Neural progenitor cell (in vitro differentiated cells): ENCODE results near the gene UNC119B. TPM values are rescaled to one million over a fixed set of nuclear protein-coding genes. Genes with fewer than 3 reads are reported as not detected.
A peak's percentile ranks its signal among the peaks of the same experiment; 100 is the strongest.

Experiments
- DNase-seq: peaks from one replicate; pipeline ENCODE4 v3.0.0-alpha.2; 2016; ENCODE audit warnings: low spot score
- H2AFZ ChIP-seq: fragments of 200-600 bp; sonication (generic); replicated peaks from 2 replicates; pipeline ENCODE4 v1.6.1; 2016; ENCODE audit warnings: antibody characterized with exemption
- H3F3A ChIP-seq: fragments of 200-600 bp; sonication (generic); 2 replicates; pipeline ENCODE4 v1.6.1; 2016; ENCODE audit warnings: antibody characterized with exemption, low read depth
- H3K27ac ChIP-seq: fragments of 200-600 bp; sonication (generic); 2 replicates; pipeline ENCODE4 v1.5.1; 2016; ENCODE audit warnings: mild to moderate bottlenecking
- H3K27me3 ChIP-seq: fragments of 200-600 bp; sonication (generic); 2 replicates; pipeline ENCODE4 v1.6.1; 2016; ENCODE audit warnings: mild to moderate bottlenecking, moderate library complexity
- H3K36me3 ChIP-seq: fragments of 200-600 bp; sonication (generic); 2 replicates; pipeline ENCODE4 v1.5.1; 2016
- H3K4me1 ChIP-seq: fragments of 200-600 bp; sonication (generic); 2 replicates; pipeline ENCODE4 v1.6.1; 2016; ENCODE audit warnings: mixed run types
- H3K4me2 ChIP-seq: fragments of 200-600 bp; sonication (generic); 2 replicates; pipeline ENCODE4 v1.6.1; 2016
- H3K4me3 ChIP-seq: fragments of 200-600 bp; sonication (generic); 2 replicates; pipeline ENCODE4 v1.5.1; 2016
- H3K79me2 ChIP-seq: fragments of 200-600 bp; sonication (generic); 2 replicates; pipeline ENCODE4 v1.6.1; 2016; ENCODE audit warnings: low read depth
- H3K9ac ChIP-seq: fragments of 200-600 bp; sonication (generic); 2 replicates; pipeline ENCODE4 v1.6.1; 2016
- H3K9me3 ChIP-seq: fragments of 200-600 bp; sonication (generic); 2 replicates; pipeline ENCODE4 v1.5.1; 2016; ENCODE audit warnings: low read depth
- H4K20me1 ChIP-seq: fragments of 200-600 bp; sonication (generic); 2 replicates; pipeline ENCODE4 v1.6.1; 2016; ENCODE audit warnings: low read depth
- H3K27ac Mint-ChIP-seq: 3 replicates; pipeline ENCODE4 v1.8.0; 2021; ENCODE audit warnings: mixed read lengths
- H3K27me3 Mint-ChIP-seq: 2 replicates; pipeline ENCODE4 v1.8.0; 2022; ENCODE audit warnings: low read depth, mild to moderate bottlenecking, inconsistent platforms, moderate library complexity, mixed read lengths; ENCODE audit not compliant: insufficient read depth
- H3K36me3 Mint-ChIP-seq: 3 replicates; pipeline ENCODE4 v1.8.0; 2021; ENCODE audit warnings: mixed read lengths
- H3K4me1 Mint-ChIP-seq: 3 replicates; pipeline ENCODE4 v1.8.0; 2021; ENCODE audit warnings: mixed read lengths
- H3K4me3 Mint-ChIP-seq: 3 replicates; pipeline ENCODE4 v1.8.0; 2021; ENCODE audit warnings: mild to moderate bottlenecking, moderate library complexity, mixed read lengths
- H3K9me3 Mint-ChIP-seq: 3 replicates; pipeline ENCODE4 v1.8.0; 2020; ENCODE audit warnings: mixed read lengths
- EZH2 ChIP-seq: fragments of 200-600 bp; sonication (generic); IDR thresholded peaks from 2 replicates; pipeline ENCODE4 v1.6.1; 2017; ENCODE audit warnings: antibody characterized with exemption, mild to moderate bottlenecking, moderate library complexity
- EZH2phosphoT487 ChIP-seq: fragments of 200-600 bp; sonication (generic); IDR thresholded peaks from 2 replicates; pipeline ENCODE4 v1.6.1; 2017; ENCODE audit warnings: antibody characterized with exemption
- total RNA-seq: library from RNA; depleted of rRNA; stranded (reverse); fragments of >200 nt; gene quantifications from 2 replicates; pipeline ENCODE4 v1.2.3, GENCODE V29; 2015; ENCODE audit warnings: low replicate concordance
- TF ChIP-seq, protein P1 (sequence below): fragments of 200-600 bp; sonication (generic); IDR thresholded peaks from 2 replicates; pipeline ENCODE4 v1.5.1; 2017; ENCODE audit warnings: antibody characterized with exemption, mild to moderate bottlenecking

Gene UNC119B
- total RNA-seq, 1 donor from 2014 or later = 58.9 TPM

- DNase-seq = peak; percentile 99
- no peaks in the 10 kb centered on the region for H3K36me3 Mint-ChIP-seq
- peaks cover 18% of the 10 kb centered on the region for H3K4me1 ChIP-seq
- peak within 1 kb of the TSS; percentile 93 for H3K27ac Mint-ChIP-seq
- peaks cover 45% of the 10 kb centered on the region for H4K20me1 ChIP-seq
- no peaks in the 10 kb centered on the region for H3K36me3 ChIP-seq
- H3K9me3 Mint-ChIP-seq = no peaks in the 10 kb centered on the region
- peaks cover 20% of the 10 kb centered on the region for H3F3A ChIP-seq
- H3K9me3 ChIP-seq = no peaks in the 10 kb centered on the region
- H3K27ac ChIP-seq = peak within 1 kb of the TSS; percentile 99
- H3K79me2 ChIP-seq = peaks cover 49% of the 10 kb centered on the region
- H3K4me3 Mint-ChIP-seq = peak within 1 kb of the TSS; percentile 95
- no peaks in the 10 kb centered on the region for H3K27me3 ChIP-seq
- H3K4me1 Mint-ChIP-seq = peaks cover 39% of the 10 kb centered on the region
- peak within 1 kb of the TSS; percentile 98 for H2AFZ ChIP-seq
- H3K4me3 ChIP-seq = peak within 1 kb of the TSS; percentile 91
- H3K4me2 ChIP-seq = peak within 1 kb of the TSS; percentile 99
- peak within 1 kb of the TSS; percentile 90 for H3K9ac ChIP-seq
- peaks cover 7% of the 10 kb centered on the region for H3K27me3 Mint-ChIP-seq
- TF ChIP-seq, protein P1, sequence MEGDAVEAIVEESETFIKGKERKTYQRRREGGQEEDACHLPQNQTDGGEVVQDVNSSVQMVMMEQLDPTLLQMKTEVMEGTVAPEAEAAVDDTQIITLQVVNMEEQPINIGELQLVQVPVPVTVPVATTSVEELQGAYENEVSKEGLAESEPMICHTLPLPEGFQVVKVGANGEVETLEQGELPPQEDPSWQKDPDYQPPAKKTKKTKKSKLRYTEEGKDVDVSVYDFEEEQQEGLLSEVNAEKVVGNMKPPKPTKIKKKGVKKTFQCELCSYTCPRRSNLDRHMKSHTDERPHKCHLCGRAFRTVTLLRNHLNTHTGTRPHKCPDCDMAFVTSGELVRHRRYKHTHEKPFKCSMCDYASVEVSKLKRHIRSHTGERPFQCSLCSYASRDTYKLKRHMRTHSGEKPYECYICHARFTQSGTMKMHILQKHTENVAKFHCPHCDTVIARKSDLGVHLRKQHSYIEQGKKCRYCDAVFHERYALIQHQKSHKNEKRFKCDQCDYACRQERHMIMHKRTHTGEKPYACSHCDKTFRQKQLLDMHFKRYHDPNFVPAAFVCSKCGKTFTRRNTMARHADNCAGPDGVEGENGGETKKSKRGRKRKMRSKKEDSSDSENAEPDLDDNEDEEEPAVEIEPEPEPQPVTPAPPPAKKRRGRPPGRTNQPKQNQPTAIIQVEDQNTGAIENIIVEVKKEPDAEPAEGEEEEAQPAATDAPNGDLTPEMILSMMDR = peak; percentile 27
- TF ChIP-seq EZH2phosphoT487 = no peak
- peak; percentile 24 for TF ChIP-seq EZH2
Observed at GRCh38 chr12:120686690-120687577, 23.3 kb upstream of the UNC119B start, which contains the start of gene MLEC. Gene MLEC, plus strand, starts transcription at chr12:120687149. Its CDS starts 148 bp downstream, at chr12:120687297.

DNA sequence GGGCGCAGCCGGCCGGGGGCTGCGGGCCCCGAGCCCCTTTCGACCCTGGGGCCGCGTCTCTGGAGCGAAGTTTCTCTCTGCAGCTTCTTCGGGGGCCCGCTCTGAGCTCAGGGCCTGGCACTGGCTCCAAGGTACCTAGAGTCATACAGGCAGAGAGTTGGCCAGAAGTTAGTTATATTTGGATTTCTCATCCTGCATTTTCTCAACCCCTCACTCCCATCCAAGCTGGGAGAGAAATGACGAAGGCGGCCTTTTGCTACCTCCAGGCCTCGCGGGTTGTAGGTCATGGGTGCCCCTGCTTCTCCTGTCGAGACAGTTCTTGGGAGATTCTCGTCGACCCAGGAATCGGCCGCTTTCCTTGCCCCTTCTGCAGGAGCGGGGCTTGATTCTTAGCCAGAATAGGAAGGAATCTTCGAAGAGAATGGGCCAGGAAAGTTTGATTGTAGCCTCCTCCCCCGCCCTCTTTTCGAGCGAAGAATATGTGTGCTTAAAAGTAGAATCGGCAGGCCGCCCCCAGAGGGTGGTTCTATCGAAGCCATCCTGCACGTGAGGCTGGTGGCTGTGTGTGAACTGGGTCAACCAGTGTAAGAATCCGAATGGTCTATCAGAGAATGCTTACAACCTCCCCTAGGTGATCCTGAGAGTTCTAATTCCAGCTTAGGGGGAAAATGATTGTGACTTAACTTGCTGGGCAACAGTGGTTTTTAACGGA lies 22.5 kb upstream of the UNC119B start:
- Histone ChIP-seq H3K27me3 (no peaks in the 10 kb centered on the region), H3K4me2 (peak overlapping the region; percentile 99), H3K4me1 (peaks cover 18% of the 10 kb centered on the region), H3K27ac (no peak overlapping the region), H3K79me2 (peaks cover 57% of the 10 kb centered on the region), H3K36me3 (no peaks in the 10 kb centered on the region), H2AFZ (no peak overlapping the region), H3K4me3 (peak overlapping the region; percentile 91), H3K9me3 (no peaks in the 10 kb centered on the region), H3K9ac (peak overlapping the region; percentile 75), H4K20me1 (peaks cover 53% of the 10 kb centered on the region), H3F3A (peaks cover 24% of the 10 kb centered on the region)
- Mint-ChIP-seq H3K4me1 (peaks cover 47% of the 10 kb centered on the region), H3K4me3 (peak overlapping the region; percentile 94), H3K9me3 (no peaks in the 10 kb centered on the region), H3K36me3 (no peaks in the 10 kb centered on the region), H3K27ac (peak overlapping the region; percentile 6), H3K27me3 (peaks cover 7% of the 10 kb centered on the region)
- DNase-seq = peak; percentile 62
- TF ChIP-seq EZH2phosphoT487 = no peak
- TF ChIP-seq EZH2 = no peak
- TF ChIP-seq, protein P1 = no peak

DNA sequence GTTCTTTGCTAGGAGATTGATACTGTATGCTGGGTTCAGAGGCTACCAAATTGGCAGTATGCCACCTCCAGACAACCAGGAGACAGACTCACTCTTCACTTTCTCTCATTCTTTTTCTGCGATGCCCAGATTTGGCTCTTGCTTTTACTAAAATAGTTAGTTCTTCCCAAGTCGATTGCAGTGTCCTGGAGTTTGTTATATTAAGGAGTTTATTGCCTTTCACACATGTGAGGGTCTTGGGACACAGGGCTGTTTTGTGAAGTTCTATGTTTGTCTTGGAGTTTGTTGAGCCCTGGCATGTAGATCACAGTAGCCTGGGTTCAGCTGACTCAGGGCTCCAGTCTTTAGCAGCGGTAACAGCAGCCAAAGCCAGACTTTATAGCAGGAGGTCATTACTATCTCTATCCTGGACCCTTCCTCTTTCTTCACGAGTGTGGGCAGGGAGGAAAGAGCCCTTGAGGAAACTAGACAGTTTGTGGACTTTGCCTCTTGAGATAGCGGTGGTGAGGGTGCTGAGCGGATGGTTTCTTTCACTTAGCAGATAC lies 21.7 kb upstream of the UNC119B start:
- Histone ChIP-seq H3K9ac (peak overlapping the region; percentile 75), H3K36me3 (no peaks in the 10 kb centered on the region), H3K4me1 (peaks cover 27% of the 10 kb centered on the region), H3K4me3 (peak overlapping the region; percentile 91), H3F3A (peaks cover 33% of the 10 kb centered on the region), H3K4me2 (peak overlapping the region; percentile 99), H4K20me1 (peaks cover 62% of the 10 kb centered on the region), H3K9me3 (no peaks in the 10 kb centered on the region), H3K27me3 (no peaks in the 10 kb centered on the region), H3K27ac (no peak overlapping the region), H3K79me2 (peaks cover 63% of the 10 kb centered on the region), H2AFZ (no peak overlapping the region)
- TF ChIP-seq, protein P1 = no peak
- TF ChIP-seq EZH2 (no peak), EZH2phosphoT487 (no peak)
- peak overlapping the region; percentile 94 for H3K4me3 Mint-ChIP-seq
- H3K27ac Mint-ChIP-seq = peak overlapping the region; percentile 6
- peaks cover 7% of the 10 kb centered on the region for H3K27me3 Mint-ChIP-seq
- no peaks in the 10 kb centered on the region for H3K9me3 Mint-ChIP-seq
- no peaks in the 10 kb centered on the region for H3K36me3 Mint-ChIP-seq
- peaks cover 55% of the 10 kb centered on the region for H3K4me1 Mint-ChIP-seq
- DNase-seq = no peak
